ENCODE data around the gene EEF1AKMT2.

DNA sequence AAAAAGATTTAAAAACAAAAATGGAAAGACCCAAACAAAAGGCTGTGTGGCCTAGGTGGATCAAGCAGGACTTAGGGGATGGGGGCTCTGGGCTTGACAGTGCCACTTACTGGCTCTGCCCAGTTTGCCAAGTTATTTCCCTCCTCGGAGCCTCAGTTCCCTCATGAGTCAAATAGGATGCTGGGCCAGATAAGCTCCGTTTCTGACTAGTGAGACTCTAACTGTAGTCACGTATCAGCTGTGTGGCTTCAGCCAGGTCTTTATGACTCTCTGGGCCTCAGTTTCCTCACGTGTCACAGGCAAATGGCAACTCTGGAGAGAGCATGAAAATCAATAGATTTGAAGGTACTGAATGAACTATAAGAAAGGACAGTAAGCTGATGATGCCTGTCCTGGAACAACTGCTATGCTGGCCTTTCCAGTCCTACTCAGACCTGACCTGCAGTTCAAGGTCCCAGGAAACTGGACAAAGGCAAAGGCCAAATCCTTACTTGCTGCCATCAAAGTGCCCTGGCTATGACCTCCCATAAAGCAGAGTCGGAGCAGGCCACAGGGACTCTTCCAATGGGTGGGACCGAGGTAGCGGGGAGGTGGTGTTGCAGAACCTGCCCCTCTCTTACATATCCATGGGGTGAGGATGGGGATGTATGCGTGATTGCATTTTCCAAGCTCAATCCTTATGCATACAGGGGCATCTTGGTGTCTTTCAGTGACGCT is 74.5 kb downstream of the EEF1AKMT2 start:
- TF ChIP-seq, protein P1, sequence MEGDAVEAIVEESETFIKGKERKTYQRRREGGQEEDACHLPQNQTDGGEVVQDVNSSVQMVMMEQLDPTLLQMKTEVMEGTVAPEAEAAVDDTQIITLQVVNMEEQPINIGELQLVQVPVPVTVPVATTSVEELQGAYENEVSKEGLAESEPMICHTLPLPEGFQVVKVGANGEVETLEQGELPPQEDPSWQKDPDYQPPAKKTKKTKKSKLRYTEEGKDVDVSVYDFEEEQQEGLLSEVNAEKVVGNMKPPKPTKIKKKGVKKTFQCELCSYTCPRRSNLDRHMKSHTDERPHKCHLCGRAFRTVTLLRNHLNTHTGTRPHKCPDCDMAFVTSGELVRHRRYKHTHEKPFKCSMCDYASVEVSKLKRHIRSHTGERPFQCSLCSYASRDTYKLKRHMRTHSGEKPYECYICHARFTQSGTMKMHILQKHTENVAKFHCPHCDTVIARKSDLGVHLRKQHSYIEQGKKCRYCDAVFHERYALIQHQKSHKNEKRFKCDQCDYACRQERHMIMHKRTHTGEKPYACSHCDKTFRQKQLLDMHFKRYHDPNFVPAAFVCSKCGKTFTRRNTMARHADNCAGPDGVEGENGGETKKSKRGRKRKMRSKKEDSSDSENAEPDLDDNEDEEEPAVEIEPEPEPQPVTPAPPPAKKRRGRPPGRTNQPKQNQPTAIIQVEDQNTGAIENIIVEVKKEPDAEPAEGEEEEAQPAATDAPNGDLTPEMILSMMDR (IDR thresholded peaks at IDR 0.05; ENCODE audit: insufficient read depth, low read length, poor library complexity, severe bottlenecking): no peak
- TF ChIP-seq EZH2phosphoT487 (conservative IDR thresholded peaks at IDR 0.05; ENCODE audit: low read length): no peak

Measured in SU-DHL-6 (cell line).